Esophagus muscularis mucosa (tissue), 4 donors: Measurements from ENCODE around the gene KASH5.

ENCODE experiments used
- CTCF ChIP-seq, 3 experiments: fragments of 200-600 bp in 2 of 3; fragments of 450-650 bp in 1 of 3; sonication (generic) in 2 of 3; IDR thresholded peaks; one replicate each; pipeline ENCODE4 v1.5.1; 2017 to 2019; ENCODE audit warnings: antibody characterized with exemption in 3 of 3, mild to moderate bottlenecking in 2 of 3, moderate library complexity in 1 of 3
- EP300 ChIP-seq: sonication (generic); formaldehyde crosslinking; IDR thresholded peaks from one replicate; pipeline ENCODE4 v1.6.1; 2017; ENCODE audit warnings: antibody characterized with exemption
- POLR2A ChIP-seq: fragments of 450-650 bp; IDR thresholded peaks from one replicate; pipeline ENCODE4 v1.6.1; 2017; ENCODE audit warnings: antibody characterized with exemption, moderate library complexity, mild to moderate bottlenecking, low read depth
- POLR2AphosphoS5 ChIP-seq, 2 donors: sonication (generic); formaldehyde crosslinking; IDR thresholded peaks; one replicate each; pipeline ENCODE4 v1.6.1; 2017; ENCODE audit warnings: antibody characterized with exemption in 2 of 2

- TF ChIP-seq POLR2A (no peak), CTCF (IDR thresholded peaks at IDR 0.05) (no peak), EP300 (no peak), POLR2AphosphoS5 (IDR thresholded peaks at IDR 0.05) (no peak)
Observed at GRCh38 chr19:49423071-49423984, 35.3 kb downstream of the KASH5 start, which contains the start of gene PTH2.
